NOMO-1 (cell line): ENCODE data around the gene HACL1.
"Not testable (repeated sequence)": the region's sequence is repeated elsewhere in the genome, so short reads cannot be mapped to it uniquely, and the experiment has no call there.

ENCODE experiments used
- DNase-seq, 2 experiments: peaks; one replicate each; lab custom pipeline; 2025; ENCODE audit not compliant: unreplicated experiment in 2 of 2; lab: John Stamatoyannopoulos, UW

Gene HACL1

DNA sequence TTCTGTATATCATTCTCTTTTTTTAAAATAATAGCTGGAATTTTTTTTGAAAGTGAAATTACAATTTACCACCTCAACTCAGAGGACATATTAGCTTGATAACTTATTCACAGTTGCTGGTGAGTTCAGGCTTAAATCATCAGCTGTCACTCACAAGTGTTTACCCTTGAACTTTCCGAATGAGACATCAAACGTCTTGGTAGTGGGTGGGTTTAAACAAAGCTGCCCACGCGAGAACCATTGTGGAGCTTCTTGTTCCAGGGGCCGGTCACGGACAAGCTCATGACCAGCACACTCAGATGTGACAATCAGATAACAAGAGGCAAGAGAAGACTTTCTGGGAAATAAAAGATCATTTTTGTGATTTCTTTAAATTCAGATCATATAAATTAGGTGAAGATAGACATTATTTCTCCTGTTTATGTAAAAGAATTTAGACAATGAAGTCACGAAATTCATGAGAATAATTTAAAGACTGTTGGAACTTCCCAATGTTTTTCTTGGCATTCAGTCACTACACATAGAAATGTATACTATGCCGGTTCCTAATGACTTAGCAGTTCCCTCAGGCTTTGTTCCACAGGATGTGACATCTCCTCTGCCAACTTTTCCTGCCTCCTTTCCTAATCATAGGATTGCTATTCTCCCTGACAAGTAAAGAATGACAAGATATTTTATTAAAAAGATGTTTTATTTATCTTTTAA is 29.4 kb upstream of the HACL1 start:
- DNase-seq, result no peak

DNA sequence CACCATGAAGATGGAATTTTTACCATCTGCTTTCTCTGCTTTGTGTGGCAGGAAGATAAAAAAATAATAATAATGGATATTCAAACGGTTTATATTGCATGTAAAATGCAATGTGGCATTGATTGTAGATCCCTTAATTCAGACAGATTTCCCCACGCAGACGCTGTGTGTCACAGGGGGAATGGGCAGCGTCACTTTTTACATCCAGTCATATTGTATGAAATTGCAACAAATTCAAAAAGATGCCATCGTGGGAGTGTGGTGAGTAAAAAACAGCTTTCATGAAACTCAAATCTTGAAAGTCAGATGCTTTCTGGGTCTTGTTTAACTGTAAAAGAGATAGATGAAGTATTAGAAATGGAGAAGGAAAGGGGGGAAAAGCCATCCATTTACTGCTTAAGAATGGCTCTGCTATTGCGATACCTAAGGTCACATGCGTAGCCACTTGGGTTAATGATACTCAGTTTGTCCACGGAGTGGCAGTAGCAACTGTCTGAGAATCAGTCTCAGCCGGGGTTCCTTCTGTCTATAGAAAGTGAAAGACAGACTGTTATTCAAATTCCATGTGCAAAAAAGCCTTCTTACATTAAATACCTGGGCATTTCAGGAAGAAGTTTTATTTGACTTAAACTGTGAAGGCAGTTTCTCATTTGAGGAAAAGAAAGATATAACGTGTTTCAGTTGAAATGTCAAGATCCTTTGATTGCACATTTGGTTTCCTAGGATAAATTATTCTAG is 28.7 kb upstream of the HACL1 start:
- peak; percentile 42 to 92 for DNase-seq

DNA sequence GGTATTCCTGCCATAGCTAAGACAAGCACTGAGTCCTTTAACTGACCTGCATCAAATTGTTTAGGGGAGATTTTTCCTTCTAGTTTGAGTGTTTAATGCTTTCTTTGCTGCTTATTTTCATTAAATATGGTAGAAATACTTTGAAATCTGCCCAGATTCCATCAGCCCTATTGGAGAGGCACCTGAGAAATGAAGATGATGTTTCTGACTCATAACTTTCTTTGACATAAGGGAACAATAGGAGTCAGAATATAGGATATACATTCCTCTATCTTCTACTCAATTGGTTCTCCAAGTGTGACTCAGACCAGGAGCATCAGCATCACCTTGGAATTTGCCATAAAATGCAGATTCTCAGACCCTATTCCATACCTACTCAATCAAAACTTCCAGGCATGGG is 27.6 kb upstream of the HACL1 start:
- no peak for DNase-seq

DNA sequence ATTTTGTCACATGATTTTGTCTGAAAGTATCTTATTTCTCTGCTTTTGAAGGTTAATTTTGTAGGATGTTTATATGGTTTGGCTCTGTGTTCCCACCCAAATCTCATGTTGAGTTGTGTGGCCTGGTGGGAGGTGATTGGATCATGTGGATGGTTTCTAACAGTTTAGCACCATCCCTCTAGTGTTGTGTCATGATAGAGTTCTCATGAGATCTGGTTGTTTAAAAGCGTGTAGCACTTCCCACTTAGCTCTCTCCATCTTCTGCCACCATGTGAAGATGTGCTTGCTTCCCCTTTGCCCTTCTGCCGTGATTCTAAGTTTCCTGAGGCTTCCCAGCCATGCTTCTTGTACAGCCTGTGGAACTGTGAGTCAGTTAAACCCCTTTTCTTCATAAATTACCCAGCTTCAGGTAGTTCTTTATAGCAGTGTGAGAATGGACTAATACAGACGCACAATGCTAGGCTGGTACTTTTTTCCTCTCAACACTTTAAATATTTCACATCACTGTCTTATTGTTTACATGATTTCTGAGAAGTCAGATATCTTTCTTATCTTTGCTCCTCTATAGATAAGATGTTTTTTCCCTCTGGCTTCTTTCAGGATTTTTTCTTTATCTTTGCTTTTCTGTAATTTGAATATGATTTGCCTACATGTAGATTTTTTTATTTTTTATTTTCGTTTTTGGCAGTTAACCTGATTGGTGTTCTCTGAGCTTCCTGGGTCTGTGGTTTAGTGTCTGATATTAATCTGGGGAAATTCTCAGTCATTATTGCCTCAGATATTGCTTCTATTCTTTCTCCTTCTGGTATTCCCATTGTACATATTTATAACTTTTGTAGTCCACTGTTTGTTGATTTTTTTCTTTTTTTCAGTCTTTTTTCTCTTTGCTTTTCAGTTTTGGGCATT is 22.4 kb upstream of the HACL1 start:
- DNase-seq, result no peak

DNA sequence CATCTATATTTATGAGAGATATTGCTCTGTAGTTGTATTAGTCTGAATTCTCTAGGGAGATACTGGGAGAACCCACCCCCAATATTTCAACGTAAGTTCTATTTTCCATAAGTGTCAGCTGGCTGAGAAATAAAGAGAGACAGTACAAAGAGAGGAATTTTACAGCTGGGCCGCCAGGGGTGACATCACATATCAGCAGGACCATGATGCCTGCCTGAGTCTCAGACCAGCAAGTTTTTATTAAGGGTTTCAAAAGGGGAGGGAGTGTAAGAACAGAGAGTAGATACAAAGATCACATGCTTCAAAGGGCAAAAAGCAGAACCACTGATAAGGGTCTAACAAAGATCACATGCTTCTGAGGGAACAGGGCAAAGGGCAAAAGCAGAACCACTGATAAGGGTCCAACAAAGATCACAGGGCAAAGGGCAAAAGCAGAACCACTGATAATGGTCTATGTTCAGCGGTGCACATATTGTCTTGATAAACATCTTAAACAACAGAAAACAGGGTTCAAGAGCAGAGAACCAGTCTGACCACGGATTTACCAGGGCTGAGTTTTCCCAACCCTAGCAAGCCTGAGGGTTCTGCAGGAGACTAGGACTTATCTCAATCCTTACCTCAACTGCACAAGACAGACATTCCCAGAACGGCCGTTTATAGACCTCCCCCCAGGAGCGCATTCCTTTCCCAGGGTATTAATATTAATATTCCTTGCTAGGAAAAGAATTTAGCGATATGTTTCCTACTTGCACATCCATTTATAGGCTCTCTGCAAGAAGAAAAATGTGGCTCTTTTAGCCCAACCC is 18.5 kb upstream of the HACL1 start:
- DNase-seq, result not testable (repeated sequence)

DNA sequence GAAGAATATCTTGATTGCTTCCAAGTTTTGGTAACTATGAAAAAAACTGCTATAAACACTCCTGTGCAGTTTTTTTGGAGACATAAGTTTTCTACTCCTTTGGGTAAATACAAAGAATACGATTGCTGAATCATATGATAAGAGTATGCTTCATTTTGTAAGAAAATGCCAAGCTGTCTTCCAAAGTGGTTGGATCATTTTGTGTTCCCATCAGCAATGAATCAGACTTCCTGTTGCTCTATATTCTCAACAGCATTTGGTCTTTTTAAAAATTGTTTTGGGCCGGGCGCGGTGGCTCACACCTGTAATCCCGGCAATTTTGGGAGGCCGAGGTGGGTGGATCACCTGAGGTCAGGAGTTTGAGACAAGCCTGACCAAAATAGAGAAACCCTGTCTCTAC is 14.7 kb upstream of the HACL1 start:
- DNase-seq, result no peak

DNA sequence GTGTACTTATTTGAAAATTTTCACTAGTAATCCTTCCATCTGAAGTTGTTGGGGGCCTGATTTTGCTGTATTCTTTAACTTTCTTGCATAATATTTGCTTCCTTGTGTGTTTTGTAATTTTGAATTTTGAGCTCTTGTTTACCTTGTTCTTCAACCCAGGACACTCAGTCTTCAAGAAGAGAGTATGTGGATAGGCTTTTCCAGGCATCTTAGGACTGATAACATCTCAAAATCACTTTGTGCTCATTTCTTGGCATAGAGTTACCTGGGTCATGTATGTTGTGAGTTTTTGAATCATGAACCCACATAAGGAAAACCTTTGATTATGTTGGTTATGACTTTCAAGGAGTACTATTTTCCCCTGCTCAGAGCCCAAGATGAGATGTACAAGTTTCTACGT is 13.6 kb upstream of the HACL1 start:
- no peak for DNase-seq

DNA sequence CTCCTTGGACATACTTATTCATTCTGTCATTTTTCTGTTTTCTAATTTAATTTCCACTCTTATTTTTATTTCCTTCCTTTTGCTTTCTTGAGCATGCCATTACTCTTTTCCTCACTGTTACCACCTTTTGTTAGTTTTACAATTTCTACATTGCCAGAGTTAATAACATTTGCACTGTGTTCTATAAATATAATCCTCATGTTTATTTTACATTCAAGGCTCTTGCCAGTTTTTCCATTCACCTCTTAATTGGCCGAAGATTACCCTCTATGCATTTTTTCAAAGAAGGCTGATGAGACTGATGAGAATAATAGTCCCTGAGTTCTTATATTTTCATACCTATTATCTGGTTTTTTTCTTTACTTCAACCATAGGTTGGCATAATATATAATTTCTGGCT is 10.6 kb upstream of the HACL1 start:
- DNase-seq, result no peak

DNA sequence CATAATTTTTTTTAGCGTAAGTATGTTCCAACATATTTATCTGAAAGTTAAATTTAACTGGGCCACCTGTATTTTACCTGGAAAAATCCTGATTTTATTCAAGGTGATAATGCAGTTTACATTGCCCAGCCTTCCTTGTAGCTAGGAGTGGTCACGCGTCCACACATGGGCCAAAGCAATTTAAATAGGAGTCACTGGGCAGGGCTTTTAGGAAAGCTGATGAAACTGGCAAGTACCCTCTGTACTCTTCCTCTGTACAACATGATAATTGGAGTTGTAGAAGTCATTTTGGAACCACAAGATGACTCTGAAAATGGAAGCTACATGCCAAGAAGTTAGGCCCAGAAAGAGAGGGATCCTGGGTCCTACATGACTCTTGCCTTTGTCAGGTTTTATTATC is 9.6 kb upstream of the HACL1 start:
- DNase-seq, result no peak

DNA sequence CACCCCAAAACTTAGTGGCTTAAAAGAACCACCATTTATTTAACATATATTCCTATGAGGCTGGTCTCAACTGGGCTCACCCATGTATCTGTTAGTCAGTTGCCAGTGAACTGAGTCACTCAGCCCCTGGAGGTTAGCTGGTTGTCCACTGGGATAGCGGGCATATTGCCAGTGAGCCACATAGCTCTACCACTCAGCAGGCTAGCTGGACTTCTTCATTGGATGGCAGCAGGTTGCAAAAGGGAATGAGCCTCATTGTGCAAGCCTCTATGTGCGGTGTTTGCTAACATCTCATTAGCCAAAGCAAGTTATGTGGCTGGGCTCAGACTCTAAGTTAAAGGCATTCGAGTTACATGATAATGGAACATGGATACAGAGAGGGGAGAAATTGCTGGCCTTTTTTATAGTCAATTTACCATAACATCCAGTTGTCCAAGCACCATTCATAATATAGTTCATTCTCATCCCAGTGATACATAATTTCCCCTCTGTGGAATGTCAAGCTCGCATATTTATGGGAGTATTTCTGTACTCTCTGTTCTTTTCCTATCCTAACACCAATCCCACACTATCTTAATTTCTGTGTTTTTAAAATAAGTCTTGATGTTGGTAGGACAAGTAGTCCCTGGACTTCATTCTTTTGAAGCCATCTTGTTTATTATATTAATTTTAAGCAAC is 8.9 kb upstream of the HACL1 start:
- peak; percentile 27 to 29 for DNase-seq

DNA sequence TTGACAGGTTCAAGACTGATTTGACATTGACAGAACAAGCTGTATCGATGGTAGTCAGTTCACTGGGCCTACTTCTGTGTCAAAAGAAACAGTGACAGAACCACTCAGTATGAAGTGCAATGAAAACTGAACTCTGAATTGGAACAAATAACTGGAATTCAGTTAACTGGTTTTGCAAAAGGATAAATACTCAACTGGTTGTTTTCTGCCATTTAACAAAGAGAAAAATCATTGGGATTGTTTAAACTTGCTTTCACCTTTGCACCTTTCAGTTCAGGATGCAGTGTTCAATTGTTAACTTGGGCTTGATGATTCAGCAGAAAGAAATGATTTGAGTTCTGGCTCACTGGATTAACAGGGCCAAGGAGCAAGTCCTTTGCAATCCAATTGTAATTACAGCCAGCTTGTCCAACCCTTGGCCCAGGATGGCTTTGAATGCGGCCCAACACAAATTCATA is 5.1 kb upstream of the HACL1 start:
- DNase-seq, result no peak

DNA sequence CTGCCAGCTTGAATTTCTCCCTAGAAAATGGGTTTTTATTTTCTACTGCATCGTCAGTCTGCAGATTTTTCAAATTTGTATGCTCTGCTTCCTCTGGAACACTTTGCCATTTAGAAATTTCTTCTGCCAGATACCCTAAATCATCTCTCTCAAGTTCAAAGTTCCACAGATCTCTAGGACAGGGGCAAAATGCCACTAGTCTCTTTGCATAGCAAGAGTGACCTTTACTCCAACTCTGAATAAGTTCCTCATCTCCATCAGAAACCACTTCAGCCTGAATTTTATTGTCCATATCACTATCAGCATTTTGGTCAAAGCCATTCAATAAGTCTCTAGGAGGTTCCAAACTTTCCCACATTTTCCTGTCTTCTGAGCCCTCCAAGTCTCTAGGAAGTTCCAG is 3.2 kb upstream of the HACL1 start:
- DNase-seq, result not testable (repeated sequence)

DNA sequence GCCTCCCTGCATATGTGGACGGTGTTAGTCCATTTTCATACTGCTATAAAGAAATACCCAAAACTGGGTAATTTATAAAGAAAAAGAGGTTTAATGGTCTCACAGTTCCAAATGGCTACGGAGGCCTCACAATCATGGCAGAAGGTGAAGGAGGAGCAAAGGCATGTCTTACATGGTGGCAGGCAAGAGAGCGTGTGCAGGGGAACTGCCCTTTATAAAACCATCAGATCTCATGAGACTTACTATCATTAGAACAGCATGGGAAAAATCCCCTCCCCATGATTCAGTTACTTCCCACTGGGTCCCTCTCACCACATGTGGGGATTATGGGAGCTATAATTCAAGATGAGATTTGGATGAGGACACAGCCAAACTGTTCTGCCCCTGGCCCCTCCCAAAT is 1.4 kb upstream of the HACL1 start:
- not testable (repeated sequence) for DNase-seq

DNA sequence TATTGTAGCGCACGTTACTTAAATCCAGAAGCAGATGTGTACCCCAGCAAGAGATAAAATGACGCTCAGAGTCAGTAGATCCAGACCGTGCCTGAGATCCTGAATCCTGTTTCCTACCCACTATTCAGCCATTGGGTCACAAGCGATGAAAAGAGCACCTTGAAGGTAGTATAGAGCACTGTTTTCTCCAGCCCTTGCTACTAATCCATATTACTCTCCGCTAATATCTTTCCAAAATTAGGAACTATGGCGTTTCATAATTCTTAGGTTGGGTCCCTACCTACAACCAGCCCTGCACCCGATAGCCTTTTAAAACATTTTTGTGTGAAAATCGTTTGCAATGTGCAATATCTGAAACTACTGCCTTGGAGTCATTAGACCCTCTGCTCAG is 772 bp upstream of the HACL1 start:
- DNase-seq, result no peak

DNA sequence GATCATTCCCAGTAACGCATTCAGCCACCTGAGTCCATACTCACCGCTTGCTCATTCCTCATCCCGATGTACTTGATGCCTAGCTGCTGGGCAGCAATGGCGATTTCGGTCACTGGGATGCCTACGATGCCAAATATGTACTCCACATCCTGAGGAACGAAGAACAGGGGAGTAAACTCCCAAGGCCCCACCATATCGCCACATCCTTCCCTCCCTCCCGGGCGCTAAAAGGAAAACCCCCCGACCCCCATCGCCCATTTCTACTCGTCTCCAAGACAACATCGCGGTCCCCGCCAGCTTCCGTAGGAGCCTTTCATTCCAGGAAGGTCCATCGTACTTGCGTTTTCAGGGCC is 347 bp downstream of the HACL1 start:
- no peak for DNase-seq

DNA sequence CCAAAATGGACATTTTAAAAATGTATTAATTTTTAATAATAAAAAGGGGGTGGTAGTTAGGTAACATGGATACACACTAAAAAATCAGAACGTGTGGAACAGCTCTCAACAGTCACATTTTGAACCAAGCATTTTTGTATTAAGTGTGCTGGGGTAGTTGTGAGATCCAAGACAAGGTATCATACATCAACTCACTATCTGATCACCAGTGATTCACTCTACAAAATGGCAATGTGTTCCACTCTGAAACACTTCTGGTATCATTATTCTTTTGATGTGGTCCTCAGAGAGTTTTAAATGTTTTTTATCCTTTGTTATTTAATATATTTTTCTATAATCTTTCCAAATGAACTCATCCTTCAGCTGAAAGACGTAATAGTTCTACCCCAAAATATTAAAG is 5.4 kb downstream of the HACL1 start:
- DNase-seq, result no peak

DNA sequence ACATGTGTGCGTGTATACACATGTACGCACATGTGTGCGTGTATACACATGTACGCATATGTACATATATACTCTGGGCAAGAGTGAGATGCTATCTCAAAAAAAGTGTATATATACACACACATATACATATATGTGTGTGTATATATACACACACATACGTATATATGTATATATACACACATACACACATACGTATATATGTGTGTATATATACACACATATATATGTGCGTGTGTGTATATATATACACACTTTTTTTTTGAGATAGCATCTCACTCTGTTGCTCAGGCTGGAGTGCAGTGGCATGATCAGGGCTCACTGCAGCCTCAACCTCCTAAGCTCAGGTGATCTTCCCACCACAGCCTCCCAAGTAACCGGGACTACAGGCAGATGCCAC is 8.4 kb downstream of the HACL1 start:
- no peak for DNase-seq

DNA sequence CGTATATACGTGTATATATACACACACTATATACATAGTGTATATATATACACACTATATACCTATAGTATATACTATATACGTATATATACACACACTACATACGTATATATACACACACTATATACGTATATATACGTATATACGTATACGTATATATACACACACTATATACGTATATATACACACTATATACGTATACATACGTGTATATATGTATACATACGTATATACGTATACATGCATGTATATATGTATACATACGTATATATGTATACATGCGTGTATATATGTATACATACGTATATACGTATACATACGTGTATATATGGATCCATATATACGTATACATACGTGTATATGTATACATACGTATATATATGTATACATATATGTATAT is 9.4 kb downstream of the HACL1 start:
- DNase-seq, result no peak

DNA sequence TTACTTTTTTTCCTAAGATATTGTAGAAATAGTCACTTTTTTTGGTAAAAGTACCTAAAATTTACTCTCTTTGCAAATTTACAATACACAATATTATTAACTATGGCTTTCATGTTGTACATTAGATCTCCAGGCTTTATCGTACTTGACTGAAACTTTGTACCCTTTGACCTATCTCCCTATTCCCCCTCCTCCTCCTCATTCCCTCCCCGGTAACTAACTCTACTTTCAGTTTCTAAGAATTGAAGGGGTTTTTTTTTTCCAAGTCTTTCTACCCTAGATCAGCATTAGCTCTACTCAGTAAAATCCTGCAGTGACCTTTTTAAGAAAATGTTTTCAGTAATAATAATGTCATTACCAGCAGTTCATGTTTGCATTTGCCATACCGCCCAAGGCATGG is 10.1 kb downstream of the HACL1 start:
- DNase-seq, result no peak
